Liver (tissue), 9 donors: ENCODE data around the gene DGKD. TPM values are rescaled to one million over a fixed set of nuclear protein-coding genes. Genes with fewer than 3 reads are reported as not detected.

Source experiments
- DNase-seq: peaks from one replicate; pipeline ENCODE4 v3.0.0-alpha.2; 2017; ENCODE audit warnings: low spot score
- H3K27ac ChIP-seq, 2 donors: one replicate each; pipeline ENCODE4 v1.7.0; 2013; ENCODE audit warnings: inconsistent platforms in 2 of 2, low read length in 2 of 2, control low read depth in 1 of 2, low read depth in 1 of 2, mild to moderate bottlenecking in 1 of 2
- H3K27me3 ChIP-seq, 4 donors: one replicate each; pipeline versions ENCODE4 v1.6.1 to v1.7.0; 2013; ENCODE audit warnings: low read length in 3 of 4, inconsistent platforms in 1 of 4, mild to moderate bottlenecking in 1 of 4, moderate library complexity in 1 of 4; ENCODE audit not compliant: control insufficient read depth in 4 of 4, insufficient read depth in 4 of 4
- H3K36me3 ChIP-seq, 4 donors: one replicate each; pipeline versions ENCODE4 v1.6.1 to v1.7.0; 2013; ENCODE audit warnings: low read length in 3 of 4, mild to moderate bottlenecking in 3 of 4, low read depth in 1 of 4, moderate library complexity in 1 of 4; ENCODE audit not compliant: control insufficient read depth in 4 of 4, insufficient read depth in 3 of 4
- H3K4me1 ChIP-seq, 4 donors: one replicate each; pipeline versions ENCODE4 v1.6.1 to v1.7.0; 2013; ENCODE audit warnings: low read length in 3 of 4, mild to moderate bottlenecking in 3 of 4, moderate library complexity in 1 of 4; ENCODE audit not compliant: control insufficient read depth in 4 of 4, insufficient read depth in 4 of 4
- H3K4me3 ChIP-seq, 3 donors: one replicate each; pipeline versions ENCODE4 v1.6.1 to v1.7.0; 2013; ENCODE audit warnings: low read length in 3 of 3, control low read depth in 1 of 3, low read depth in 1 of 3, mild to moderate bottlenecking in 1 of 3
- H3K9ac ChIP-seq, 2 donors: one replicate each; pipeline ENCODE4 v1.7.0; 2013; ENCODE audit warnings: low read length in 2 of 2, mild to moderate bottlenecking in 2 of 2, moderate library complexity in 2 of 2, control low read depth in 1 of 2, low read depth in 1 of 2
- H3K9me3 ChIP-seq, 4 donors: one replicate each; pipeline versions ENCODE4 v1.6.1 to v1.7.0; 2013; ENCODE audit warnings: low read length in 3 of 4; ENCODE audit not compliant: control insufficient read depth in 4 of 4
- EGR1 ChIP-seq, 2 donors: IDR thresholded peaks; 2 replicates each; pipeline ENCODE4 v1.6.1; 2016 to 2018; ENCODE audit warnings: antibody characterized with exemption in 2 of 2, low read depth in 2 of 2
- FOXA1 ChIP-seq: IDR thresholded peaks from 2 replicates; pipeline ENCODE4 v1.6.1; 2016; ENCODE audit warnings: antibody characterized with exemption
- FOXA2 ChIP-seq: IDR thresholded peaks from 2 replicates; pipeline ENCODE4 v1.6.1; 2016; ENCODE audit warnings: antibody characterized with exemption
- GABPA ChIP-seq, 2 donors: IDR thresholded peaks in 1 of 2; conservative IDR thresholded peaks in 1 of 2; 2 replicates each; pipeline ENCODE4 v1.6.1; 2016; ENCODE audit warnings: antibody characterized with exemption in 2 of 2, mild to moderate bottlenecking in 1 of 2, moderate library complexity in 1 of 2
- HNF4A ChIP-seq, 2 donors: conservative IDR thresholded peaks; 2 replicates each; pipeline ENCODE4 v1.6.1; 2016; ENCODE audit warnings: antibody characterized with exemption in 2 of 2, mild to moderate bottlenecking in 2 of 2
- HNF4G ChIP-seq: IDR thresholded peaks from 2 replicates; pipeline ENCODE4 v1.6.1; 2016; ENCODE audit warnings: antibody characterized with exemption
- RAD21 ChIP-seq, 2 donors: IDR thresholded peaks; 2 replicates each; pipeline ENCODE4 v1.6.1; 2016; ENCODE audit warnings: antibody characterized with exemption in 2 of 2, mild to moderate bottlenecking in 2 of 2
- RXRA ChIP-seq, 2 donors: IDR thresholded peaks; 2 replicates each; pipeline ENCODE4 v1.6.1; 2017 to 2018; ENCODE audit warnings: antibody characterized with exemption in 2 of 2, mild to moderate bottlenecking in 1 of 2
- SP1 ChIP-seq: IDR thresholded peaks from 2 replicates; pipeline ENCODE4 v1.6.1; 2018; ENCODE audit warnings: antibody characterized with exemption, mild to moderate bottlenecking
- TAF1 ChIP-seq: conservative IDR thresholded peaks from 2 replicates; pipeline ENCODE4 v1.6.1; 2016; ENCODE audit warnings: antibody characterized with exemption, mild to moderate bottlenecking
- YY1 ChIP-seq: IDR thresholded peaks from 2 replicates; pipeline ENCODE4 v1.6.1; 2016; ENCODE audit warnings: antibody characterized with exemption, mild to moderate bottlenecking
- WGBS: extraction: QIAGEN DNeasy Blood & Tissue Kit; methylation state at CpG from one replicate; pipeline ENCODE4 v1.1.7; 2013; 5-methylcytosine and 5-hydroxymethylcytosine counted together
- polyA plus RNA-seq, 2 donors: library from polyadenylated mRNA; stranded (reverse) in 1 of 2; unstranded in 1 of 2; fragments of 200-250 nt in 1 of 2; fragments of >200 nt in 1 of 2; fragmentation: Nextera tagmentation in 1 of 2; extraction: Ambion mirVana in 1 of 2; gene quantifications; one replicate each; pipeline versions ENCODE4 v1.2.1 to v1.2.3, GENCODE V29; 2013 to 2015
- total RNA-seq, 2 donors: library from RNA; depleted of rRNA; stranded (reverse); fragments of >200 nt; gene quantifications; one replicate each; pipeline ENCODE4 v1.2.3, GENCODE V29; 2014
- TF ChIP-seq, protein P1 (sequence below): IDR thresholded peaks from 2 replicates; pipeline ENCODE4 v1.6.1; 2016; ENCODE audit warnings: antibody characterized with exemption
- TF ChIP-seq, protein P2 (sequence below): IDR thresholded peaks from 2 replicates; pipeline ENCODE4 v1.6.1; 2016; ENCODE audit warnings: antibody characterized with exemption, mild to moderate bottlenecking
- TF ChIP-seq, protein P3 (sequence below): fragments of 150-350 bp; IDR thresholded peaks from 2 replicates; pipeline ENCODE4 v1.5.1; 2017; ENCODE audit warnings: improper control_type of control experiment, low read depth, low read length; ENCODE audit not compliant: missing input control
- TF ChIP-seq, protein P4 (sequence below): IDR thresholded peaks from 2 replicates; pipeline ENCODE4 v1.6.1; 2016; ENCODE audit warnings: antibody characterized with exemption
- TF ChIP-seq, protein P5 (sequence below): IDR thresholded peaks from 2 replicates; pipeline ENCODE4 v1.6.1; 2016; ENCODE audit warnings: antibody characterized with exemption
- donor health status: healthy.
- donor health status: healthy.
- donor health status: healthy.
- donor health status: healthy.
- donor health status: healthy.

Gene DGKD
- total and polyA plus RNA-seq, 4 donors: 4.8 to 16.4 (median 8.2) TPM

DNA sequence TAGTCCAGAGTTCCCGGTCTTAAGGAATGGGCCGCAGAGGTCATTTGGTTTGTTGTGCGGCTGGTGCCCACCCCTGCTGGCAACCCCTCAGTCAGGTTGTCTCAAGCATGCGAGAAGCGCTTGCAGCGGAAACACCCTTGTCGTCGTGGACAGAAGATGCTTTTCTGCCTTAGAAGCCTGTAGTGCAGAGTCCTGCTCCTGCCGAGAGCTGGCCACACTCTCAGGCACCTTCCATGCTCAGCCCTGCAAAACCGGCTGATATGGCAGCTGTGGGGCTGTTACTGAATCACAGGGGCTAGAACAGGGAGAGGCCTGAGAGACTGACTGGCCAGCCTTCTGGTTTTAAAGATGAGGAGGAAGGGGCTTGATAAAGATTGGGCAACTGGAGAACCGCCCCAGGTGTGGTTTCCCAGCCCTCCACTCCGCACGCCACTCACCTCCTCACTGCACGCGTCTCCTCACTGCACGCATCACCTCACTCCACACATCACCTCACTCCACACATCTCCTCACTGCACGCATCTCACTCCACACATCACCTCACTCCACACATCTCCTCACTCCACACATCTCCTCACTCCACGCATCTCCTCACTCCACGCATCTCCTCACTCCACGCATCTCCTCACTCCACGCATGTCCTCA lies 108.7 kb downstream of the DGKD start:
- TF ChIP-seq YY1 (no peak), EGR1 (IDR thresholded peaks at IDR 0.05; ENCODE audit: low read depth in 2 of 2) (no peak), SP1 (no peak), FOXA1 (no peak), HNF4G (no peak), TAF1 (no peak), HNF4A (conservative IDR thresholded peaks at IDR 0.05) (no peak), RXRA (IDR thresholded peaks at IDR 0.05) (no peak), FOXA2 (no peak), RAD21 (IDR thresholded peaks at IDR 0.05) (no peak), GABPA (IDR thresholded peaks at IDR 0.05 in 1 of 2, conservative IDR thresholded peaks at IDR 0.05 in 1 of 2) (no peak)
- TF ChIP-seq, protein P1, sequence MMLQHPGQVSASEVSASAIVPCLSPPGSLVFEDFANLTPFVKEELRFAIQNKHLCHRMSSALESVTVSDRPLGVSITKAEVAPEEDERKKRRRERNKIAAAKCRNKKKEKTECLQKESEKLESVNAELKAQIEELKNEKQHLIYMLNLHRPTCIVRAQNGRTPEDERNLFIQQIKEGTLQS: no peak
- TF ChIP-seq, protein P2, sequence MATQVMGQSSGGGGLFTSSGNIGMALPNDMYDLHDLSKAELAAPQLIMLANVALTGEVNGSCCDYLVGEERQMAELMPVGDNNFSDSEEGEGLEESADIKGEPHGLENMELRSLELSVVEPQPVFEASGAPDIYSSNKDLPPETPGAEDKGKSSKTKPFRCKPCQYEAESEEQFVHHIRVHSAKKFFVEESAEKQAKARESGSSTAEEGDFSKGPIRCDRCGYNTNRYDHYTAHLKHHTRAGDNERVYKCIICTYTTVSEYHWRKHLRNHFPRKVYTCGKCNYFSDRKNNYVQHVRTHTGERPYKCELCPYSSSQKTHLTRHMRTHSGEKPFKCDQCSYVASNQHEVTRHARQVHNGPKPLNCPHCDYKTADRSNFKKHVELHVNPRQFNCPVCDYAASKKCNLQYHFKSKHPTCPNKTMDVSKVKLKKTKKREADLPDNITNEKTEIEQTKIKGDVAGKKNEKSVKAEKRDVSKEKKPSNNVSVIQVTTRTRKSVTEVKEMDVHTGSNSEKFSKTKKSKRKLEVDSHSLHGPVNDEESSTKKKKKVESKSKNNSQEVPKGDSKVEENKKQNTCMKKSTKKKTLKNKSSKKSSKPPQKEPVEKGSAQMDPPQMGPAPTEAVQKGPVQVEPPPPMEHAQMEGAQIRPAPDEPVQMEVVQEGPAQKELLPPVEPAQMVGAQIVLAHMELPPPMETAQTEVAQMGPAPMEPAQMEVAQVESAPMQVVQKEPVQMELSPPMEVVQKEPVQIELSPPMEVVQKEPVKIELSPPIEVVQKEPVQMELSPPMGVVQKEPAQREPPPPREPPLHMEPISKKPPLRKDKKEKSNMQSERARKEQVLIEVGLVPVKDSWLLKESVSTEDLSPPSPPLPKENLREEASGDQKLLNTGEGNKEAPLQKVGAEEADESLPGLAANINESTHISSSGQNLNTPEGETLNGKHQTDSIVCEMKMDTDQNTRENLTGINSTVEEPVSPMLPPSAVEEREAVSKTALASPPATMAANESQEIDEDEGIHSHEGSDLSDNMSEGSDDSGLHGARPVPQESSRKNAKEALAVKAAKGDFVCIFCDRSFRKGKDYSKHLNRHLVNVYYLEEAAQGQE: no peak
- TF ChIP-seq, protein P3, sequence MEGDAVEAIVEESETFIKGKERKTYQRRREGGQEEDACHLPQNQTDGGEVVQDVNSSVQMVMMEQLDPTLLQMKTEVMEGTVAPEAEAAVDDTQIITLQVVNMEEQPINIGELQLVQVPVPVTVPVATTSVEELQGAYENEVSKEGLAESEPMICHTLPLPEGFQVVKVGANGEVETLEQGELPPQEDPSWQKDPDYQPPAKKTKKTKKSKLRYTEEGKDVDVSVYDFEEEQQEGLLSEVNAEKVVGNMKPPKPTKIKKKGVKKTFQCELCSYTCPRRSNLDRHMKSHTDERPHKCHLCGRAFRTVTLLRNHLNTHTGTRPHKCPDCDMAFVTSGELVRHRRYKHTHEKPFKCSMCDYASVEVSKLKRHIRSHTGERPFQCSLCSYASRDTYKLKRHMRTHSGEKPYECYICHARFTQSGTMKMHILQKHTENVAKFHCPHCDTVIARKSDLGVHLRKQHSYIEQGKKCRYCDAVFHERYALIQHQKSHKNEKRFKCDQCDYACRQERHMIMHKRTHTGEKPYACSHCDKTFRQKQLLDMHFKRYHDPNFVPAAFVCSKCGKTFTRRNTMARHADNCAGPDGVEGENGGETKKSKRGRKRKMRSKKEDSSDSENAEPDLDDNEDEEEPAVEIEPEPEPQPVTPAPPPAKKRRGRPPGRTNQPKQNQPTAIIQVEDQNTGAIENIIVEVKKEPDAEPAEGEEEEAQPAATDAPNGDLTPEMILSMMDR: no peak
- TF ChIP-seq, protein P4, sequence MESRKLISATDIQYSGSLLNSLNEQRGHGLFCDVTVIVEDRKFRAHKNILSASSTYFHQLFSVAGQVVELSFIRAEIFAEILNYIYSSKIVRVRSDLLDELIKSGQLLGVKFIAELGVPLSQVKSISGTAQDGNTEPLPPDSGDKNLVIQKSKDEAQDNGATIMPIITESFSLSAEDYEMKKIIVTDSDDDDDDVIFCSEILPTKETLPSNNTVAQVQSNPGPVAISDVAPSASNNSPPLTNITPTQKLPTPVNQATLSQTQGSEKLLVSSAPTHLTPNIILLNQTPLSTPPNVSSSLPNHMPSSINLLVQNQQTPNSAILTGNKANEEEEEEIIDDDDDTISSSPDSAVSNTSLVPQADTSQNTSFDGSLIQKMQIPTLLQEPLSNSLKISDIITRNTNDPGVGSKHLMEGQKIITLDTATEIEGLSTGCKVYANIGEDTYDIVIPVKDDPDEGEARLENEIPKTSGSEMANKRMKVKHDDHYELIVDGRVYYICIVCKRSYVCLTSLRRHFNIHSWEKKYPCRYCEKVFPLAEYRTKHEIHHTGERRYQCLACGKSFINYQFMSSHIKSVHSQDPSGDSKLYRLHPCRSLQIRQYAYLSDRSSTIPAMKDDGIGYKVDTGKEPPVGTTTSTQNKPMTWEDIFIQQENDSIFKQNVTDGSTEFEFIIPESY: no peak
- no peak for DNase-seq
- no peak overlapping the region for H3K4me3 ChIP-seq

DNA sequence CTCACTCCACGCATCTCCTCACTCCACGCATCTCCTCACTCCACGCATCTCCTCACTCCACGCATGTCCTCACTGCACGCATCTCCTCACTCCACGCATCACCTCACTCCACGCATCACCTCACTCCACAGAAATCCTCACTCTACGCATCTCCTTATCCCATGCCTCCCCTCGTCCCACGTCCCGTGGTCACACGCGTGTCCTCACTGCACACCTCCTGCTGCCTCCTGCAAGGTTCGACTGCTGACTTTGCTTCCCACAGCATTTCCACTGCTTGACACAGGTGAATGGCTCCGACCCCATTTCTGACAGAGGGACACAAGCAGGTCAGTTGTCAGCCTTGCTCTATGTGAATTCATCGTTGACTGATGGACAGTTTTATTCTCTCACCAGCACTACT lies 109.3 kb downstream of the DGKD start:
- Histone ChIP-seq H3K9ac (no peak overlapping the region), H3K27me3 (no peaks in the 10 kb centered on the region), H3K36me3 (peaks cover 14 to 82% (median 28%) of the 10 kb centered on the region in 4 donors), H3K4me1 (no peaks in the 10 kb centered on the region), H3K27ac (no peak overlapping the region), H3K4me3 (no peak overlapping the region), H3K9me3 (no peaks in the 10 kb centered on the region)
- TF ChIP-seq RAD21 (IDR thresholded peaks at IDR 0.05) (no peak), GABPA (IDR thresholded peaks at IDR 0.05 in 1 of 2, conservative IDR thresholded peaks at IDR 0.05 in 1 of 2) (no peak), HNF4G (no peak)
- TF ChIP-seq, protein P1: no peak
- TF ChIP-seq, protein P5, sequence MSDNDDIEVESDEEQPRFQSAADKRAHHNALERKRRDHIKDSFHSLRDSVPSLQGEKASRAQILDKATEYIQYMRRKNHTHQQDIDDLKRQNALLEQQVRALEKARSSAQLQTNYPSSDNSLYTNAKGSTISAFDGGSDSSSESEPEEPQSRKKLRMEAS: no peak
- 88% methylated on average over 16 of the region's 16 CpGs for WGBS
- DNase-seq: no peak

More for the DNA sequence above, 108.7 kb downstream of the DGKD start:
- H3K27ac ChIP-seq: no peak overlapping the region
- H3K4me1 ChIP-seq: no peaks in the 10 kb centered on the region
- no peaks in the 10 kb centered on the region for H3K27me3 ChIP-seq
- WGBS: 96% methylated on average over 21 of the region's 21 CpGs
- H3K9ac ChIP-seq: no peak overlapping the region
- H3K36me3 ChIP-seq: peaks cover 12 to 80% (median 30%) of the 10 kb centered on the region in 4 donors
- no peaks in the 10 kb centered on the region for H3K9me3 ChIP-seq
